HG03064 (cell line): ENCODE measurements around the gene HLCS.

Experiments used
- ATAC-seq: cut with Tn5 transposase; IDR thresholded peaks from one replicate; pipeline ENCODE4 v1.9.1; 2021; ENCODE audit warnings: low read depth; ENCODE audit not compliant: unreplicated experiment

HLCS gene

DNA sequence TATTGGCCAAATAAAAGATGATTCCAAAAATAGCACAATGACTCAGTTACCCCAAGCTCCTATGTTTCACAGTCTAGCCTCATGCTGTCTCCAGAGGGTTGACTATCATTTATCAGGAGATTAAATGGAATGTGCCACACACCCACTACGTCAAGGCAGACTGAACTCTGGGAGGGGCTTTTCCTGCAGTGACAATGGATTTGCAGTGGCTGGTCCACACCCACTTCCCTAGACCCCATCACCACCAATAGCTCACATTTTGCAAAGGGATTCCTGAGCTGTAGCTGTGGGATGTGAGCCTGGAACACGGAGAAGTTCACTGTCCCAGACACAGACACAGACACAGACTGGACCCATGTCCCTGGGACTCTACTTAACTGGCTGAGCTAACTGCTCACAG, 77.1 kb downstream of the HLCS start:
- no peak for ATAC-seq

DNA sequence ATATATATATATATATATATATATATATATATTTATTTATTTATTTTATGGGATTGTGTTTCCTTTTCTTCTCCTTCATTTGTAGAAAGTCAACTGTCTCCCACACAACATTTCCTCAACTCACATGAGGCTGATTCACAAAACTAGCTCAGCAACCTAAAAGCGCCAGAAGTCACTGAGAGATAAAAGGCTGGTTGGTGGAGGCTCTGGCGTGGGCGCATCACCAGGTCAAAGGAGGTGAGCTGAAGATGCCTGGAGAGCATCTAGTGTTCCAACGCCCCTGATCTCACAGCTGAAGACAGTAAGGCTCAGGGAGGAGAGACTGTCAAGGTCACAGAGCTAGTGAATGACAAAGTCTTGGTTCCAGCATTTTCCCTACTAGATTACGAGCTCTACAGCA, 78.0 kb downstream of the HLCS start:
- ATAC-seq: no peak

DNA sequence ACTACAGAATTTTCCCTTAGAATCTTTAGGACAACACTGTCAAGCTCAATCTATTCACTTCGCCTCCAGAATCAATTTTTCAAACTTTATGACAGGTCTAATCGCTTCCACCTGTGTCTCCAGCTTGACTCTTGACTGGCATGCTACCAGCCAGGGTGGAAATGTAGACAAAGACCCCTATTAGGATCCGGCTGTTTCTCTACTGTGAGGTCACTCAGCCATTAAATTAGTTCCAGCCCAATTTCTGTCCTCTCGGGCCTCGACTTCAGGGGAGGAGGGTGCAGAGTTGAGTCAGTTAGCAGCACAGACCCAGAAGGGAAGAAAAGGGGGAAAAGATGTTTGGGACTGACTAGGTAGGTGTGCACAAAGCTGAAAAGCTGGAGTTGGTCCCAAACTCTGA, 78.5 kb downstream of the HLCS start:
- ATAC-seq: no peak

DNA sequence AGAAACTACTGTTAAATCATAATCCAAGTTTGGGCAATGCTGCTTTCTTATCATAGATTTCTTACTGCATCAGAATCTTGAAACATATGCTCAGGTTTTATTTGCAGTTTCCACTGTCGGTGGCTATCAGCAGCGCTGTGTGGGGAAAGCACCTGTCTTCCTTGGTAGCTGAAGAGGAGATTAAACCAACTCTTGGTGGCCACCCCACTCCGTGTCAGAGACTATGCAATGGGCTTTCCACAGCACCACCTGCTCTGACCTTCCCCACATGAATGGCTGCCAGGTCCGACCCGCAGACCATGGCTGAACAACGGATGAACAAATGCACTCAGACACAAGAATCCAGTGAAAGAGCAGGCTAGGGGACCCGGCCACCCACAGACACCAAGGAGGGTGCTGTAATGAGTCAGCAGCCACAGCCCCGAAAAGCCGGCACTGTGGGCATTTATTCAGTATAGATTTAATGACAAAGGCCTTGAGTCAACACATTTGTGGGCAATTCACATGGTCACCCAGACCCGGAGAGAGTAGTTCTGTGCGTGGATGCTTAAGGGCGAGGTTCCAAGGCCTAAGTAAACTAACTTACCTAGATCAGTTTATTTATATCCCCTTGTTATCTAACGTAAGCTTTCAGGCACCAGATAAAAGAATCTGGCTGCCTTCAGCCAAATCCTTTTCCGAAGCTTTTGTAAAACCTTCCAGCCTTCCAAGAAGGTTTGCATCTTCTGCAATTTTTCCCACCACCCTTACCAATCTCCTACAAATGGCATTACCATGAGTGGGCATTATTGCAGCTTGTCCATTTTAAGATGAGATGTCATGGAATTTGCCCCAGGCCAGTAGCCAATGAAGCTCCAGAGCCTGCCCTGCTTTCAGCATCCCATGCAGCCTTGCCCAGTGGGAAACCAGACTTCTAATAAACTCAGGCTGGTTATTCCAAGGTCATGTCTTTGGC, 82.7 kb downstream of the HLCS start:
- no peak for ATAC-seq

DNA sequence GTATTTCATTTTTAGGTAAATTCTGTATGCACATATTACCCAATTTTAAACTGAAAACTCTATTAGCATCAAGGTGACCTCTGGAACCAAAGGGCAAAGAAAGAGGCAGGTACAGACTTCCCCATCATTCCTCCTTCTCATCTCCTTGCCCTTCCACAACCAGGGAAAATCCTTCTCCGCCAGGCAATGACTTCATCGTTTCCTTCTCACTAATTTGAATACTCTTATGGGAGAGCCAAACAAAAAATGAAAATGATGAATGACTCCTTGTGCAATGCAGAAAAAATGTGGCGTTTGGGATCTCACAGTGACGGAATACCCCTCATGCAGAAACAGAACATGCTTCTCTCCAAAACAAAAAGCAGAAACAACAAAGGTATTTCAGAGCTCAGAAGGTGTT, 83.7 kb downstream of the HLCS start:
- no peak for ATAC-seq

DNA sequence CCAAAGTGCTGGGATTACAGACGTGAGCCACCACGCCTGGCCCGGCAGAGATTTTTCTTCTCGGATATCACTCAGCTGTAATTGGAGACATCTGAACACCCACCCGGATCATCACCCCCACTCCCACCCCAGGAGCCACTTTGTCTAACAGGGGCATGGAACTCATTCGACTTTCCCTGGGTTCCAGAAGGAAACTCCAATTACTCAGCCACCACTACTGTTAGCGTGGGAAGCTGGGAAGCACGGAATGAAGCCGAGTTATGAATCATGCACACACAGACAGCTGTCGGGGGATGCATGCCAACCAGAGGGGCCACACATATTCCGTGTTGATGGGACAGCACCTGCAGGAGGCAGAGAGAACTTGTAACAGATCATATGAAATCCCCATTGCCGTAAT, 85.2 kb downstream of the HLCS start:
- ATAC-seq: no peak

DNA sequence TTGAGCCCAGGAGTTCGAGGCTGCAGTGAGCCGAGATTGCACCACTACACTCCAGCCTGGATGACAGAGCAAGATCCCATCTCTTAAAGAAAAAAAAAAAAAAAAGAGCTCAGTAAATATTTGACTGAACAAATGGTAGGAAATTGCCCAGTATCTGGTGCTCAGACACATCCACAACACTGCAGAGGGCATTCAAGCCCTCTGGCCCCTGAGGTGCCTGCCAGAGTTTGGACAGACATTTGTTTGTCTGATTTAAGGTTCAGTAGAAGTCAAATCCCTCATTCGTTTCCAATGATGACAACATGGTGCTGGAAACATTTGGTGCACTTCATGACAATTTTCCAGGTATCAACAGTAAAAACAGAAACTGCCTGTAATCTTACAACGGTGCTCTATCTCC, 86.6 kb downstream of the HLCS start:
- ATAC-seq: no peak

DNA sequence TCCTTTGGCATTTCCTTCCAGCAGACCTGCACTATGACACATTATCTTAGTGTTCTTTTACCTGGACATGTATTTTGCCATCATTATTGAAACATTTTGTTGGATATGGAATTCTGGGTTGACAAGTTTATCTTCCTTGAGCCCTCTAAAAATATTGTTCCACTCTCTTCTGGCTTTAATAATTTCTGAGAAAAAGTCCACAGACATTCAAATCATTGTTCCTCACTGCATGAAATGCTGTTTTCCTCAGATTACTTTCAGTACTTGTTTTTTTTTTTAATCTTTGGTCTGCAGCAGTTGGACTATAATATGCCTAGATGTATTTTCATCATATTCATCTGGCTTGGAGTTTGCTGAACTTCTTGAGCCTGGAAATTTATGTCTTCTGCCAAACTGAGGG, 88.7 kb downstream of the HLCS start:
- no peak for ATAC-seq

DNA sequence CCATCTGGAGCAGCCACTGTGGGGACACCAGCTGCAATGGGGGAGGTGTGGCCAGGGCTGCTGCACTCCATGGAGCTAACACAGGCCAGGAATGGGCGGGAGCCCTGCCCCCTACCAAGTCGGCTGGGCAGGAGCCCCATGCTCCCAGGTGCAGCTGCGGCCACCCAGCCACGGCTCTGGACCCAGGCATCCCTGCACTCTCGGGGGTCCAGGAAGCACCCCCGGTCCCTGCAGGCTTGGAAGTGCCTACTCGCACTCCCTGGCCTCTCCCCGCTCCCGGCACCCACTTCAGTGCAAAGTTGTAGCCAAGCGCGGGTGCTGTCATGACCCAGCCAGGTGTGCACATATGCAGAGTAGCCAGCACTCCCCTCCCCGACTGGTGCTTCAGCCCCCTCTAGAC, 91.8 kb downstream of the HLCS start:
- ATAC-seq: no peak

DNA sequence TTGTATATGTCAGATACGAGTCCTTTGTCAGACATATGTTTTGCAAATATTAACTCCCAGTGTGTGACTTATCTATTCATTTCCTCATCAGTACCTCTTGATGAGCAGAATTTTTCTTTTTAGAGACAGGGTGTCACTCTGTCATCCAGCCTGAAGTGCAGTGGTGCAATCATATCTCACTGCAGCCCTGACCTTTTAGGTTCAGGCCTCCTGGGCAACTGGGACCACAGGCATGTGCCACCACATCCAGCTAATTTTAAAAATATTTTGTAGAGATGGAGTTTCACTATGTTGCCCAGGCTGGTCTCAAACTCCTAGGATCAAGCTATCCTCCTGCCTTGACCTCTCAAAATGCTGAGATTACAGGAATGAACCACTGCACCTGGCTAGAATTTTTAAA, 93.0 kb downstream of the HLCS start:
- ATAC-seq: no peak

DNA sequence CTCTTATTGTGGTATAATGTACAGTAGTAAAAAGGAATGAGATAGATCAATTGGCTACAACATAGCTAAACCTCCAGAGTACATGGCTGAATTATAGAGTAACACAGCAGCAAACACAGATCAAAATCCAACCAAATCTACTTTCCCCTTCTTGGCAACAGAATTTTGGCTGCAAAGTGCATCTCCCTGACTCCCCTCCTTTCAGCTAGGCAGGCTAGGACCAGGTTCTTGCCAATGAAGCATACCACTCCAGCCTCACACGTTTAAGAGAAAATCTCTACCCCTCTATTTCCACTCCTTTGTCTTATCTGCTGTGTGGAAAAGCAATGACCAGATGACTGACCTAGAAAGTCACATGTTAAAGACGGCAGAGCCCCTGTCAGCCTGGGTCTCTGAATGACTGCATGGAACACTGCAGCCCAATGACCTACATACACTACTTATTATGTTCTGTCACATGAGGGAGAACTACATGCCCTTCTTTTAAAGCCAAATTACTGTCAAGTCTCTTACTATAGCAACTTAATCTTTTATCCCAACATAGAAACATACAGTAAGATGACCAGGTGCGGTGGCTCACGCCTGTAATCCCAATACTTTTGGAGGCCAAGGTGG, 99.1 kb downstream of the HLCS start:
- no peak for ATAC-seq

DNA sequence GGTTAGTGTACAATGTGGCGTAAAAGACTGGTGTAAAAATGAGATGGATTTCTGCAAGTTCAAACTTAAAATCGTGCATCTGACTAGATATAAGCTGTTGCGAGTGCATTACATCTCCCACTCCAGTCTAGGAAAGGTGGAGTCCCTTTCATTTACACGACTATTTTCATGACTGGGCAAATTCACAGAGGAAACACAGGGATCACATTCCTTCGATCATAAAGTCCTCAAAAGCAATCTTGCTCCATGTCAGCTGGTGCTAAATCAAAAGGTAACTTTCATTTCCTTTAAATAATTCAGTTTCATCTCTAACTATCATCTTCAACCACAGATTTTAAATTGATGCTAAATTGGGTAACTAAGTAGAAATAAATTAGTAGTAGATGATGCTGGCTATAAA, 100.0 kb downstream of the HLCS start:
- no peak for ATAC-seq

DNA sequence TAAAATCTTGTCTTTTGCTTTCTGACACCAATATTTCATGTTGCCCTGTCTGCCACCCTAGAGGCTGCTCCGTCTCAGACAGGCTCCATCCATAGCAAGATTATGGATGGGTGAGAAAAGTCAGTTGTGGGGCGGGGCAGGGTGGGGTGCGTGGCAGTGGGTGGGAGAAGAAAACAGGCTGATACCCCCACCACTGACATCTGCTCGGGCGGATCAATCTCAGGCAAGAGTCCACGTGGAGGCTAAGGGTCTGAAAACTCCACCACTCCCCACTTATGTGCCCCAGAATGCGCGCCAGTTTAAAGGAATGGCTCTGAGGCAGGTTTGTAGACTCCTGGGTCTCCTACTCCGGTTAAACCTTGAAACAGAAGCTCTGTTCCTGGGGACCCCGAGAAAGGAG, 101.5 kb downstream of the HLCS start:
- no peak for ATAC-seq

DNA sequence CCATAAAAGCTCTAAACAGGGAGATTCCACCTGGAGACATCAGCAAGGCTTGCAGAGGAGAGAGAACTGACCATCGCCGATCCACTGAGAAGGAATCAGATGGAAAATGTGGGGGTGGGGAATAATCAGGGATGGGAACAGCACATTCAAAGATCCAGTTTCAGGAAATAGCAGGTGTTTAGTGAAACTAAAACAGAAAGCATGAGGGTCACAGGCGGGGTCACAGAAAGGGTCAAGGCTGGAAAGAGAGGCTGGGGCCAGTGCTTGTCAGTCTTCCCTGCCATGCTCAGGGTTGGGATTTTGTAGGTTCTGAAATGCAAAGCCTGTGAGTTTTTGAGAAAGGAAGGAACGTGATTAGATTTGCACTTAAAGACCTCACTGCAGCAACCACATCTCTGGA, 103.2 kb downstream of the HLCS start:
- ATAC-seq: no peak

DNA sequence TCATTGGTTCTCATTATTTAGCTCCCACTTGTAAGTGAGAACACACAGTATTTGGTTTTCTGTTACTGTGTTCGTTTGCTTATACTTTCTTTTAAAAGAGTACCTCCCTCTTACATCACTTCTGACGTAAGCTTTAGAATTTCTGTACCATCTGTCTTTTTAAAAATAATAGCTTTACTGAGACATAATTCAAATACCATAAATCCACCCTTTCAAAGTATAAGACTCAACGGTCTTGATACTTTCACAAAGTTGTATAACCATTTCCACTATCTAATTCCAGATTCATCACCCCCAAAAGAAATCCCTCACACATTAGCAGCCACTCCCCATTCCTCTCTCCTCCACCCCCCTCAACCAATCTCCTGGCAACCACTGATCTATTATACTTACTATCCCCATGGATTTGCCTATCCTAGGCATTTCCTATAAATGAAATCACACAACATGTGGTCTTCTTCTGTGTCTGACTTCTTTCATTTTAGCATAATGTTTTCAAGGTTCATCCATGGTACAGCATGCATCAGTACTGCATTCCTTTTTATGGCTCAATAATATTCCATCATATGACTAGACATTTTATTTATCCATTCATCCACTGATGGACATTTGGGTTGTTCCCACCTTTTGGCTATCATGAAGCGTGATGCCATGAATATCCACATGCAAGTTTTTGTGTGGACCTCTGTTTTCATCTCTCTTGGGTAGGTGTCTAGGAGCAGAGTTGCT, 104.7 kb downstream of the HLCS start:
- no peak for ATAC-seq

DNA sequence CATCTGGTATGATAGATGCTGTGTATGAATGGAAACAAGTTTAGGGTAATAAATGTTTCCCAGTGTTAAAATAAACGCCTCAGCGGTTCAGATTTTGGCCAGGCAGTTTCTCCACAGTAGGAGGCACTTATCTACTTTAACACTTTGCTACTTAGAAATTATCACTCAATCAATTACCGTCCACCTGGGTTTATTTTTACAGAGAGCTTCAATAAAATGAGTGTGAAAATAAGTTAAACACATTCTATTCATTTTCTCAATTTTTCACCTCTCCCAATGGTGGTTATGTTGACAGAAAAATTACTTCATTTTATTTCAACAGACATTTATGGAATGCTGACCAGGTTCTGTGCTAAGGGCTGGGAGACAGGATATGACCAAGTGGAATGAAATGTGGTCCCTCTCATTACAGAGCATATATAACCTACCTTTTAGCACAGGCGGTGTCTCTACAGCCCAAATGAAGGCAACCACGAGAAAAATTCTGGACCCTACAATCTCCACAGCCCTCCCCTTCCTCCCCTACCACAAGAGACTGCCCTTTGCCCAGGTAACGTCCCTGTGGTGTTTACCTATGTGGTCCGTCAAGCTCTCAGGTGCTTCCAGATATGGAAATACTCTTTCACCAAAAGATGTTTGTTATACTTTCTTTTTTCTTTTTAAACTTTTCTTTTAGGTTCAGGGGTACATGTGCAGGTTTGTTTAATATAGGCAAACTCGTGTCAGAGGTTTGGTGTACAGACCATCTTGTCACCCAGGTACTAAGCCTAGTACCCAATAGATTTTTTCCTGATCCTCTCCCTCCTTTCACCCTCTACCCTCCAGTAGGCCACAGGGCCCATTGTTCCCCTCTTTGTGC, 105.5 kb downstream of the HLCS start:
- ATAC-seq: no peak

DNA sequence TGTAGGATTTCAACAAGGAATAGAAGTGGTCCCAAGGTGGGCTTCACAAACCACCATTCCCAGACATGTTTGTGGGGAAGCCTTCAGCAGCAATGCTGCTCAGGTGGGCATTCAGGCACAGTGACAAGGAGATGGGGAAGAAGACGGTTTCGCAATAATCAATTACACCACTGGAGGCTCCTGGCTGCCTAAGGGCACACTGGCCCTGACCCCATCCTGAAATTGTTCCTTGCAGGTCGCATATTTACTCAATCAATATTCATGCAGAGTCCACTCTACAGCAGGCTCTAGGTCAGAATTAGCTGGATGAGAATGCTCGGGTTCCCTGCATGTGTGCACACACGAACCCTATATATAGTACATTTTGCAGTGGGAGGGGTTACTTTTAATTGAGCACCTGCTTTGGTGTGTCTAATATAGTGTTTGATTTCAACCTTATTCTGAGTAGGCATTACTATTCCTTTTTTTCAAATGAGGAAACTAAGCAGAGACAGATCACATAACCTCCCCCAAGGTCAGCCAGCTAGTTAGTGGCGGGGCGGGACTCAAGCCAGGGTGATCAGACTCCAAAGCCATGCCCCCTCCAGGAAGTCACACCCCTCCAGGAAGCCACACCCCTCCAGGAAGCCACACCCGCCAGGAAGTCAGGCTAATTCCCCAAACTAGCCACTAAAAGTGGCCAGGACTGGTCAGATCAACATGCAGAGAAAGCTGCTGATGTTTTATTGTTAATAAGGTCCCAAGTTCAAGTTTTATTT, 106.5 kb downstream of the HLCS start:
- ATAC-seq: no peak

DNA sequence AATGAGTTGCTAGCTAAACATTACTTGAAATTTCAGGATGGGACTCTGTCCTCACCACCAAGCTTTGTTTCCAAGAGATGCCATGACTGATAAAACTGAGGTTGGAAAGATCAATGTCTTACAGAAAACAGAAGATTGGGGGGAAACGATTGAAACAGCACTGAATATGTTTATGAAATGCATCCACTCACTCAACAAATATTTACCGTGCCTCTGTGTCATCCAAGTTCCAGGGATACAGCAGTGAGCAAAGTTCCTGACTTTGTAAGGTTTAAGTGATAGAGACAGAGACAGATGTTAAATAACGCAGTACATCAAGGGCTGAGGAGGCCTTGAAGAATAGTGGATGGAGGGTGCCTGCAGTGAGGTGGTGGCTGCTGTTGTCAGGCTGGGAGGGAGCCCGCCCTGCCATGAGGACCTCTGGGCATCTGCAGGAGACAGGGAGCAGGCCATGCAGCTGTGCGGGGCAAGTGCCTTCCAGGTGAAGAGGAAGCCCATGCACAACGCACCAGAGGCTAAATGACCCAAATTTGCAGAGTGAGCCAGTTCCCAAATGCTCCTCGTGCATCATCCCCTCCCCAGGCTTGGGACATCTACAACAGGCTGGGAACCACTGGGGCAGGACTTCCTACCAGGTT, 108.0 kb downstream of the HLCS start:
- no peak for ATAC-seq

DNA sequence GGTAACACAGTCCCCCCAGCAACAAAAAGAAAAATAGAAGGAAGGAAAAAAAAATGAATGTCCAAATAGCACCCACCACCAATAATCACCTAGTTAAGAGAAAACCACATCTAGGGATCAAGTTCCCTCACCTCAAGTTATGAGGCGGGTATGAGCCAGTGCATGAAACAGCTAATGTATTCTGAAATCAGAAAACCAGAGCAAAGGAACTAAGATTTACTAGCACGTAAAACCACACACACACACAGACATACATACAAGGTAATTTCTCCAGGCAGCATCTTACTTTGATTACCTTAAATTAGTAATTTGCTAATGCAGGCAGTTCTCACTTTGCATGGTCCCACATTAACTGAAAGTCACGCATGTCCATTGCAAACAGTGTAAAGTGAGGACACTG, 109.8 kb downstream of the HLCS start:
- ATAC-seq: no peak
